ENCODE measurements around the gene HSD11B1L. TPM values are rescaled to one million over a fixed set of nuclear protein-coding genes. Genes with fewer than 3 reads are reported as not detected.
"Not testable (repeated sequence)": the region's sequence is repeated elsewhere in the genome, so short reads cannot be mapped to it uniquely, and the experiment has no call there.

HSD11B1L gene
- total RNA-seq, 2 donors from 2014 or later: 4.0 to 4.4 TPM

GRCh38 chr19:5695649-5696195 is 14.9 kb downstream of the HSD11B1L start:
- DNase-seq (no peak), ATAC-seq (no peak)
- intact Hi-C loops (cut with DNase I): no loop called here

- DNase-seq: peak; percentile 28
- no peak for ATAC-seq
- intact Hi-C loops (cut with DNase I): no loop called here
Measured at GRCh38 chr19:5696196-5697021, 15.6 kb downstream of the HSD11B1L start.

GRCh38 chr19:5697022-5697889 is 16.4 kb downstream of the HSD11B1L start:
- peak; percentile 24 for DNase-seq
- intact Hi-C loops (cut with DNase I): no loop called here
- no peak for ATAC-seq

GRCh38 chr19:5697890-5698634 is 17.2 kb downstream of the HSD11B1L start:
- intact Hi-C loops (cut with DNase I): no loop called here
- ATAC-seq: no peak
- peak; percentile 31 for DNase-seq

- DNase-seq (no peak), ATAC-seq (no peak)
- intact Hi-C loops (cut with DNase I): no loop called here
Measured at GRCh38 chr19:5698635-5699422, 18.0 kb downstream of the HSD11B1L start.

GRCh38 chr19:5700455-5701092 is 19.7 kb downstream of the HSD11B1L start:
- no peak for DNase-seq
- ATAC-seq: no peak
- intact Hi-C loops (cut with DNase I): no loop called here

GRCh38 chr19:5702053-5702410 is 21.2 kb downstream of the HSD11B1L start:
- not testable (repeated sequence) for DNase-seq

GRCh38 chr19:5703819-5704818 is 23.3 kb downstream of the HSD11B1L start:
- no peak for DNase-seq
- no peak for ATAC-seq
- intact Hi-C loops (cut with DNase I): no loop called here

More at GRCh38 chr19:5702053-5702410, 21.2 kb downstream of the HSD11B1L start:
- ATAC-seq; intact Hi-C loops (cut with DNase I): not testable (repeated sequence)

- DNase-seq (no peak), ATAC-seq (no peak)
- intact Hi-C loops (cut with DNase I): no loop called here
Measured at GRCh38 chr19:5705552-5705951, 24.7 kb downstream of the HSD11B1L start.

GRCh38 chr19:5706876-5707573 is 26.2 kb downstream of the HSD11B1L start:
- ATAC-seq: no peak
- intact Hi-C loops (cut with DNase I): no loop called here
- DNase-seq: peak; percentile 12

- DNase-seq (peak; percentile 16), ATAC-seq (no peak)
- intact Hi-C loops (cut with DNase I): no loop called here
Measured at GRCh38 chr19:5707576-5708575, 27.0 kb downstream of the HSD11B1L start.

GRCh38 chr19:5711025-5711424 is 30.2 kb downstream of the HSD11B1L start:
- DNase-seq (no peak), ATAC-seq (no peak)
- intact Hi-C loops (cut with DNase I): no loop called here

- intact Hi-C loops (cut with DNase I): no loop called here
- DNase-seq: no peak
- no peak for ATAC-seq
Measured at GRCh38 chr19:5711713-5712161, 30.9 kb downstream of the HSD11B1L start.

- intact Hi-C loops (cut with DNase I): no loop called here
- DNase-seq: no peak
- no peak for ATAC-seq
Measured at GRCh38 chr19:5713228-5713627, 32.4 kb downstream of the HSD11B1L start.

- DNase-seq (no peak), ATAC-seq (no peak)
- intact Hi-C loops (cut with DNase I): no loop called here
Measured at GRCh38 chr19:5714816-5715215, 34.0 kb downstream of the HSD11B1L start.

Measured in left cardiac atrium (tissue), 4 donors.